Smooth muscle cell (in vitro differentiated cells): ENCODE data around the gene KDM8. TPM values are rescaled to one million over a fixed set of nuclear protein-coding genes. Genes with fewer than 3 reads are reported as not detected.

Source experiments
- DNase-seq: peaks from one replicate; lab custom pipeline; 2025; ENCODE audit not compliant: unreplicated experiment; lab: John Stamatoyannopoulos, UW
- H2AFZ ChIP-seq: fragments of 200-600 bp; sonication (generic); 2 replicates; pipeline ENCODE4 v1.6.0; 2016; ENCODE audit warnings: antibody characterized with exemption, low read depth, mild to moderate bottlenecking
- H3F3A ChIP-seq: fragments of 200-600 bp; sonication (generic); 2 replicates; pipeline ENCODE4 v1.6.0; 2017; ENCODE audit warnings: antibody characterized with exemption, low read depth
- H3K27ac ChIP-seq: fragments of 200-600 bp; sonication (generic); 2 replicates; pipeline ENCODE4 v1.5.1; 2016; ENCODE audit warnings: low read depth, mild to moderate bottlenecking
- H3K27me3 ChIP-seq: fragments of 200-600 bp; sonication (generic); 2 replicates; pipeline ENCODE4 v1.6.1; 2016; ENCODE audit warnings: low read depth, mild to moderate bottlenecking
- H3K36me3 ChIP-seq: fragments of 200-600 bp; sonication (generic); 2 replicates; pipeline ENCODE4 v1.5.1; 2016; ENCODE audit warnings: low read depth
- H3K4me1 ChIP-seq: fragments of 200-600 bp; sonication (generic); 2 replicates; pipeline ENCODE4 v1.5.1; 2016; ENCODE audit warnings: low read depth
- H3K4me2 ChIP-seq: fragments of 200-600 bp; sonication (generic); 2 replicates; pipeline ENCODE4 v1.6.0; 2016; ENCODE audit warnings: mild to moderate bottlenecking
- H3K4me3 ChIP-seq: fragments of 200-600 bp; sonication (generic); 2 replicates; pipeline ENCODE4 v1.5.1; 2016; ENCODE audit warnings: mild to moderate bottlenecking
- H3K79me2 ChIP-seq: fragments of 200-600 bp; sonication (generic); 2 replicates; pipeline ENCODE4 v1.6.0; 2016; ENCODE audit warnings: low read depth, mild to moderate bottlenecking
- H3K9ac ChIP-seq: fragments of 200-600 bp; sonication (generic); 2 replicates; pipeline ENCODE4 v1.6.0; 2016; ENCODE audit warnings: low read depth
- H3K9me3 ChIP-seq: fragments of 200-600 bp; sonication (generic); replicated peaks from 2 replicates; pipeline ENCODE4 v1.5.1; 2016; ENCODE audit warnings: low read depth
- H4K20me1 ChIP-seq: fragments of 200-600 bp; sonication (generic); 2 replicates; pipeline ENCODE4 v1.6.0; 2016; ENCODE audit warnings: low read depth
- WGBS: methylation state at CpG from one replicate; pipeline ENCODE4 v1.1.7; 2016; ENCODE audit warnings: low lambda C conversion rate; 5-methylcytosine and 5-hydroxymethylcytosine counted together
- polyA plus RNA-seq: library from polyadenylated mRNA; unstranded; fragments of >200 nt; fragmentation: Nextera tagmentation; extraction: Ambion mirVana; gene quantifications from 2 replicates; pipeline ENCODE4 v1.2.1, GENCODE V29; 2016
- total RNA-seq: library from RNA; depleted of rRNA; stranded (reverse); fragments of >200 nt; gene quantifications from 2 replicates; pipeline ENCODE4 v1.2.3, GENCODE V29; 2014
- TF ChIP-seq, protein P1 (sequence below): fragments of 200-600 bp; sonication (generic); IDR thresholded peaks from 2 replicates; pipeline ENCODE4 v1.5.1; 2017; ENCODE audit warnings: borderline replicate concordance, mild to moderate bottlenecking, antibody characterized with exemption; ENCODE audit not compliant: insufficient read depth, poor library complexity, severe bottlenecking

KDM8 gene
- total and polyA plus RNA-seq, 2 experiments from 2014 or later = 0.81 to 3.5 TPM

DNA sequence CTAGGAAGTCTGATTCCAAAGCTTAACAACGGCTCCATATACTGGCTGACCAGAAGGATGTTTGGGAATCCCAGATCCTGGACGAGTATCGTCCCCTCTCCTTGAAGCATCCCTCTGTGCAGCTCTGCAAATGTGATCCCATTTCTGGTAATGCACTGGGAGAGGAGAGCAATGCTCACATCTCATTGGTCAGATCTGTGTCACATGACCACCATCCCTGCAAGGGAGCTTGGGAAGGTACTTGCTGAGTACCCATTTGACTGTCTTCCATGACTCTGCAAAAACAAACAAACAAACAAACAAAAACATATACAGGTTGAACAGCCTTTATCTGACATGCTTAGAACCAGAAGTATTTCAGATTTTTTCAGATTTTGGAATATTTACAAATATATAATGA, 41.9 kb upstream of the KDM8 start:
- DNase-seq = no peak
- no peaks in the 10 kb centered on the region for H3K36me3 ChIP-seq
- no peaks in the 10 kb centered on the region for H3K27me3 ChIP-seq
- WGBS = 93% methylated on average over 3 of the region's 3 CpGs
- no peak overlapping the region for H3K27ac ChIP-seq
- H3K4me1 ChIP-seq = no peaks in the 10 kb centered on the region
- no peak overlapping the region for H2AFZ ChIP-seq
- H3K9me3 ChIP-seq = no peaks in the 10 kb centered on the region
- H3K9ac ChIP-seq = no peak overlapping the region
- H3K4me2 ChIP-seq = no peak overlapping the region
- no peaks in the 10 kb centered on the region for H3K79me2 ChIP-seq
- no peak overlapping the region for H3K4me3 ChIP-seq
- TF ChIP-seq, protein P1, sequence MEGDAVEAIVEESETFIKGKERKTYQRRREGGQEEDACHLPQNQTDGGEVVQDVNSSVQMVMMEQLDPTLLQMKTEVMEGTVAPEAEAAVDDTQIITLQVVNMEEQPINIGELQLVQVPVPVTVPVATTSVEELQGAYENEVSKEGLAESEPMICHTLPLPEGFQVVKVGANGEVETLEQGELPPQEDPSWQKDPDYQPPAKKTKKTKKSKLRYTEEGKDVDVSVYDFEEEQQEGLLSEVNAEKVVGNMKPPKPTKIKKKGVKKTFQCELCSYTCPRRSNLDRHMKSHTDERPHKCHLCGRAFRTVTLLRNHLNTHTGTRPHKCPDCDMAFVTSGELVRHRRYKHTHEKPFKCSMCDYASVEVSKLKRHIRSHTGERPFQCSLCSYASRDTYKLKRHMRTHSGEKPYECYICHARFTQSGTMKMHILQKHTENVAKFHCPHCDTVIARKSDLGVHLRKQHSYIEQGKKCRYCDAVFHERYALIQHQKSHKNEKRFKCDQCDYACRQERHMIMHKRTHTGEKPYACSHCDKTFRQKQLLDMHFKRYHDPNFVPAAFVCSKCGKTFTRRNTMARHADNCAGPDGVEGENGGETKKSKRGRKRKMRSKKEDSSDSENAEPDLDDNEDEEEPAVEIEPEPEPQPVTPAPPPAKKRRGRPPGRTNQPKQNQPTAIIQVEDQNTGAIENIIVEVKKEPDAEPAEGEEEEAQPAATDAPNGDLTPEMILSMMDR = no peak
- H4K20me1 ChIP-seq = no peaks in the 10 kb centered on the region
- H3F3A ChIP-seq = no peaks in the 10 kb centered on the region

DNA sequence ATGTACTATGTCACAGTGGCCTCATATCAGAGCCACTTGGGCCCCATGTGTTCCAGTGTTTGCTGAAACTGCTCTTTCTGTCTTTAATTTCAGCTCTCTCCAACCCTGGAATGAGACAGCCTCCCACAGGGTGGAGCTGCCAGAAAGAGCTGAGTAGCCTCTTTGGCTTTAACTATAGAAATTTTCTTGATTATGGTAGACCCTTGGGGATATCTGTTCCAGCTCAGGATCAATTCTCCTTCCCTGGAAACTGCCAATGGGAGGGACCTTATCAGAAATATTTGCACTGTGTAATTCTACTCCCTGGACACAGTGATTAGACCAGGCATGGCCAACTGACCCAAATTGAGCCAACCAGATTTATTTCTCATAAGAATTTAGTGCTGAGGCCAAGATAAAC, 39.0 kb upstream of the KDM8 start:
- DNase-seq = no peak
- TF ChIP-seq, protein P1 = no peak

DNA sequence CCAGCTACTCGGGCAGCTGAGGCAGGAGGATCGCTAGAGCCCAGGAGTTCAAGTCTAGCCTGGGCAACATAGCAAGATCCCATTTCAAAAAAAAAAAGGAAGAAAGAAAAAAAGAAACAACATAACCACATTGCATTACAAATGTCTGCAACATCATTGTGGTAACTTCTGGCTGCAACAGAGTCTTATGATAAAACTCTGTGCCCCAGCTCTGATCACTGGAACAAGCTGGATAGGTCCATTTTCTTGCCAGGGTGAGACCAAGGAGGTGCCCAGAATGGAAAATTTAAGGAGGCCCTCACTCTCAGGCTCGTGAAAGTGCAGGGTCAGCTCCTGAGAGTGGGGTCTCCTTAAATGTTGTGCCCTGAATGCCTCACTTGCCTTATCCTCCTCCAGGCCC, 37.8 kb upstream of the KDM8 start:
- no peak overlapping the region for H3K27ac ChIP-seq
- H3K36me3 ChIP-seq = no peaks in the 10 kb centered on the region
- no peaks in the 10 kb centered on the region for H3K9me3 ChIP-seq
- no peaks in the 10 kb centered on the region for H3K79me2 ChIP-seq
- no peak overlapping the region for H3K4me3 ChIP-seq
- no peaks in the 10 kb centered on the region for H4K20me1 ChIP-seq
- no peaks in the 10 kb centered on the region for H3F3A ChIP-seq
- H3K4me2 ChIP-seq = no peak overlapping the region
- H3K9ac ChIP-seq = no peak overlapping the region
- WGBS = 87% methylated on average over 3 of the region's 3 CpGs
- H2AFZ ChIP-seq = no peak overlapping the region
- TF ChIP-seq, protein P1 = no peak
- H3K4me1 ChIP-seq = no peaks in the 10 kb centered on the region
- DNase-seq = no peak
- H3K27me3 ChIP-seq = no peaks in the 10 kb centered on the region

More for the DNA sequence above, 39.0 kb upstream of the KDM8 start:
- no peaks in the 10 kb centered on the region for H3K79me2 ChIP-seq
- no peak overlapping the region for H3K4me2 ChIP-seq
- no peak overlapping the region for H3K9ac ChIP-seq
- no peaks in the 10 kb centered on the region for H3F3A ChIP-seq
- no peaks in the 10 kb centered on the region for H3K27me3 ChIP-seq
- H3K36me3 ChIP-seq = no peaks in the 10 kb centered on the region
- no peaks in the 10 kb centered on the region for H3K4me1 ChIP-seq
- H2AFZ ChIP-seq = no peak overlapping the region
- H3K4me3 ChIP-seq = no peak overlapping the region
- no peak overlapping the region for H3K27ac ChIP-seq
- H4K20me1 ChIP-seq = no peaks in the 10 kb centered on the region
- H3K9me3 ChIP-seq = no peaks in the 10 kb centered on the region

DNA sequence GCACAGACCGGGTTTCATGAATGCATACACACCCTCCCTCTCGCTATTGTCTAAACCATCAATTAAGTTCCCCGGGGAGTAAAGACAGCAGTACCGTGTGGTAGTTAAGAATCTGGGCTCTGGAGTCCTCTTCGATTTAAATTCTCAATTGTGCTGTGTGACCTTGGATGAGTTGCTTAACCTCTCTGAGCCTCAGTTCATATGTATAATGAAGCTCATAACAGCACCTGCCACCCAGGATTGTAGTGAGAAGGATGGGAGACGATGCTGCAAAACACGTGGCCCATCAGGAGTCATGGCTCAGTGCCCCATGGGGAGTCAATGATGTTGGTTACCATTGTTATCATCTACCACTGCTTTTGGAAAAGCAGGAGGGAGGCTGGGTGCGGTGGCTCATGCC, 34.5 kb upstream of the KDM8 start:
- 92% methylated on average over 8 of the region's 8 CpGs for WGBS
- H3K4me2 ChIP-seq = no peak overlapping the region
- no peak for DNase-seq

More for the DNA sequence above, 34.5 kb upstream of the KDM8 start:
- TF ChIP-seq, protein P1 = no peak
- Histone ChIP-seq H3K9me3 (no peaks in the 10 kb centered on the region), H3K79me2 (no peaks in the 10 kb centered on the region), H2AFZ (no peak overlapping the region), H3K27me3 (no peaks in the 10 kb centered on the region), H4K20me1 (no peaks in the 10 kb centered on the region), H3K27ac (no peak overlapping the region), H3K4me3 (no peak overlapping the region), H3F3A (no peaks in the 10 kb centered on the region), H3K4me1 (no peaks in the 10 kb centered on the region), H3K9ac (no peak overlapping the region), H3K36me3 (no peaks in the 10 kb centered on the region)
